Islet precursor cell (in vitro differentiated cells): ENCODE data around the gene CHKB.
"Not testable (repeated sequence)": the region's sequence is repeated elsewhere in the genome, so short reads cannot be mapped to it uniquely, and the experiment has no call there.

Experiments used
- DNase-seq: peaks from one replicate; pipeline ENCODE4 v3.0.0-alpha.2; 2018

Gene CHKB

GRCh38 chr22:50612168-50612527 lies 29.5 kb upstream of the CHKB start:
- no peak for DNase-seq

- no peak for DNase-seq
These were observed 28.9 kb upstream of the CHKB start for GRCh38 chr22:50611341-50612060.

GRCh38 chr22:50610581-50610980 lies 27.9 kb upstream of the CHKB start:
- no peak for DNase-seq

GRCh38 chr22:50610041-50610451 lies 27.4 kb upstream of the CHKB start:
- no peak for DNase-seq

- no peak for DNase-seq
These were observed 26.9 kb upstream of the CHKB start for GRCh38 chr22:50609599-50609998.

- peak; percentile 41 for DNase-seq
These were observed 26.3 kb upstream of the CHKB start for GRCh38 chr22:50608996-50609395.

- DNase-seq, result not testable (repeated sequence)
These were observed 25.6 kb upstream of the CHKB start for GRCh38 chr22:50608058-50608840.

GRCh38 chr22:50607659-50608020 lies 25.0 kb upstream of the CHKB start:
- DNase-seq, result peak; percentile 52

- DNase-seq, result peak; percentile 45
These were observed 24.5 kb upstream of the CHKB start for GRCh38 chr22:50606946-50607658.

- DNase-seq, result peak; percentile 54
These were observed 23.7 kb upstream of the CHKB start for GRCh38 chr22:50606165-50606945.

- DNase-seq, result peak; percentile 40
These were observed 23.0 kb upstream of the CHKB start for GRCh38 chr22:50605613-50606074.

- peak; percentile 48 for DNase-seq
These were observed 22.5 kb upstream of the CHKB start for GRCh38 chr22:50605002-50605612.

- DNase-seq, result peak; percentile 37
These were observed 21.8 kb upstream of the CHKB start for GRCh38 chr22:50604256-50605001.

- DNase-seq, result peak; percentile 50
These were observed 21.0 kb upstream of the CHKB start for GRCh38 chr22:50603511-50604255.

GRCh38 chr22:50602338-50602700 lies 19.7 kb upstream of the CHKB start:
- DNase-seq, result no peak

- no peak for DNase-seq
These were observed 19.2 kb upstream of the CHKB start for GRCh38 chr22:50601669-50602337.

- peak; percentile 51 for DNase-seq
These were observed 18.5 kb upstream of the CHKB start for GRCh38 chr22:50600967-50601668.

GRCh38 chr22:50600538-50600937 lies 17.9 kb upstream of the CHKB start, which contains the start of gene MAPK8IP2:
Gene MAPK8IP2, plus strand, starts transcription at chr22:50600793. Its CDS starts 26 bp downstream, at chr22:50600819.
- DNase-seq, result peak; percentile 46

- peak; percentile 80 for DNase-seq
These were observed 17.3 kb upstream of the CHKB start for GRCh38 chr22:50599816-50600455.
